HepG2 (cell line): ENCODE measurements around the gene NT5DC2. TPM values are rescaled to one million over a fixed set of nuclear protein-coding genes. Genes with fewer than 3 reads are reported as not detected.

Experiments
- ASH2L ChIP-seq: fragments of 300-600, 200-600 bp; sonication (generic); IDR thresholded peaks from 2 replicates; pipeline ENCODE4 v1.7.0; 2017; ENCODE audit warnings: low read depth, mild to moderate bottlenecking, moderate library complexity, mixed read lengths, low read length; ENCODE audit not compliant: insufficient read length
- CBX2 ChIP-seq, 2 experiments: fragments of 200-600 bp in 1 of 2; sonication (generic); formaldehyde crosslinking in 1 of 2; IDR thresholded peaks; 2 replicates each; pipeline versions ENCODE4 v1.7.0 to v1.8.1; 2018 to 2022; ENCODE audit warnings: low read depth in 2 of 2, low read length in 1 of 2, mild to moderate bottlenecking in 1 of 2, missing genetic modification reagents in 1 of 2
- DPF2 ChIP-seq: sonication (generic); formaldehyde crosslinking; IDR thresholded peaks from 2 replicates; pipeline ENCODE4 v1.4.0; 2020; ENCODE audit warnings: mild to moderate bottlenecking, low read depth, missing genetic modification reagents, borderline replicate concordance
- DR1 ChIP-seq: sonication (generic); formaldehyde crosslinking; IDR thresholded peaks from 2 replicates; pipeline ENCODE4 v1.8.0; 2021; ENCODE audit warnings: mild to moderate bottlenecking, missing genetic modification reagents, inconsistent platforms
- KAT2B ChIP-seq: fragments of 150-350 bp; IDR thresholded peaks from 2 replicates; pipeline ENCODE4 v1.6.1; 2014; ENCODE audit warnings: low read depth, low read length, borderline replicate concordance
- KDM2A ChIP-seq: sonication (generic); formaldehyde crosslinking; IDR thresholded peaks from 2 replicates; pipeline ENCODE4 v1.4.0; 2020; ENCODE audit warnings: low read depth, missing genetic modification reagents, borderline replicate concordance
- MXI1 ChIP-seq: IDR thresholded peaks from 3 replicates; pipeline ENCODE4 v1.6.1; 2012; ENCODE audit warnings: low read depth, low read length, inconsistent platforms, borderline replicate concordance
- NFYC ChIP-seq: IDR thresholded peaks from 2 replicates; pipeline ENCODE4 v1.6.1; 2016; ENCODE audit warnings: missing genetic modification reagents, missing compliant biosample characterization
- RBM39 ChIP-seq: fragments of 200-400 bp; formaldehyde crosslinking; IDR thresholded peaks from one replicate; pipeline ENCODE4 v1.6.1; 2018; ENCODE audit warnings: antibody characterized with exemption, mild to moderate bottlenecking, low read depth, low read length; ENCODE audit not compliant: poor library complexity, severe bottlenecking
- SIX4 ChIP-seq: sonication (generic); formaldehyde crosslinking; IDR thresholded peaks from 2 replicates; pipeline ENCODE4 v1.4.0; 2020; ENCODE audit warnings: missing genetic modification reagents
- SP140L ChIP-seq: sonication (generic); formaldehyde crosslinking; IDR thresholded peaks from 2 replicates; pipeline ENCODE4 v1.4.0; 2020; ENCODE audit warnings: missing genetic modification reagents, borderline replicate concordance
- SRSF9 ChIP-seq: fragments of 200-400 bp; formaldehyde crosslinking; IDR thresholded peaks from 2 replicates; pipeline ENCODE4 v1.6.1; 2018; ENCODE audit warnings: borderline replicate concordance, mild to moderate bottlenecking, low read depth, low read length; ENCODE audit not compliant: insufficient read depth, poor library complexity, severe bottlenecking
- STAT5B ChIP-seq: sonication (generic); formaldehyde crosslinking; IDR thresholded peaks from 2 replicates; pipeline ENCODE4 v1.4.0; 2020; ENCODE audit warnings: missing genetic modification reagents
- ZNF124 ChIP-seq: sonication (generic); formaldehyde crosslinking; IDR thresholded peaks from 2 replicates; pipeline ENCODE4 v1.4.0; 2020; ENCODE audit warnings: missing genetic modification reagents
- ZNF205 ChIP-seq: IDR thresholded peaks from 2 replicates; pipeline ENCODE4 v1.6.1; 2018; ENCODE audit warnings: missing biosample characterization, missing genetic modification reagents
- ZNF251 ChIP-seq: sonication (generic); formaldehyde crosslinking; IDR thresholded peaks from 2 replicates; pipeline ENCODE4 v1.9.0; 2021; ENCODE audit warnings: mild to moderate bottlenecking, missing genetic modification reagents
- ZNF430 ChIP-seq: sonication (generic); formaldehyde crosslinking; IDR thresholded peaks from 2 replicates; pipeline ENCODE4 v1.9.0; 2021; ENCODE audit warnings: mild to moderate bottlenecking, missing genetic modification reagents
- polyA plus RNA-seq, 8 experiments: library from polyadenylated mRNA; depleted of rRNA in 3 of 8; stranded (reverse) in 7 of 8; unstranded in 1 of 8; fragments of >200 nt; fragmentation: Illumina TruSeq in 4 of 8; extraction: Trizol in 4 of 8; gene quantifications; 2 replicates each; pipeline versions ENCODE4 v1.2.1 to v1.2.3, GENCODE V29; 2011 to 2016; ENCODE audit warnings: low read depth in 4 of 8, missing spikeins in 1 of 8, mixed read lengths in 1 of 8; ENCODE audit not compliant: insufficient read depth in 1 of 8
- total RNA-seq, 5 experiments: library from RNA; depleted of rRNA; stranded (reverse); fragments of >200 nt; fragmentation: Illumina TruSeq; extraction: Trizol; gene quantifications; 2 replicates each; pipeline ENCODE4 v1.2.3, GENCODE V29; 2016; ENCODE audit warnings: low read depth in 1 of 5
- TF ChIP-seq, protein P1 (sequence below): IDR thresholded peaks from 2 replicates; pipeline ENCODE4 v1.6.1; 2016
- TF ChIP-seq, protein P2 (sequence below): sonication (generic); formaldehyde crosslinking; IDR thresholded peaks from 2 replicates; pipeline ENCODE4 v1.5.0; 2020; ENCODE audit warnings: missing genetic modification reagents
- TF ChIP-seq, protein P3 (sequence below): sonication (generic); formaldehyde crosslinking; IDR thresholded peaks from 2 replicates; pipeline ENCODE4 v1.5.0; 2020; ENCODE audit warnings: mild to moderate bottlenecking, missing genetic modification reagents
- TF ChIP-seq, protein P4 (sequence below): sonication (generic); formaldehyde crosslinking; conservative IDR thresholded peaks from 2 replicates; pipeline ENCODE4 v1.8.1; 2023; ENCODE audit warnings: missing genetic modification reagents
- TF ChIP-seq, protein P5 (sequence below), 2 experiments: sonication (generic) in 1 of 2; formaldehyde crosslinking in 1 of 2; IDR thresholded peaks; 2 replicates each; pipeline versions ENCODE4 v1.4.0 to v1.6.1; 2018 to 2020; ENCODE audit warnings: missing genetic modification reagents in 2 of 2, borderline replicate concordance in 1 of 2, low read depth in 1 of 2, mild to moderate bottlenecking in 1 of 2, missing biosample characterization in 1 of 2

Gene NT5DC2
- total and polyA plus RNA-seq, 2 of the 13 experiments (the other 11 are each of a cell fraction or from before 2014, with no cell fraction given), result 131 to 240 TPM

DNA sequence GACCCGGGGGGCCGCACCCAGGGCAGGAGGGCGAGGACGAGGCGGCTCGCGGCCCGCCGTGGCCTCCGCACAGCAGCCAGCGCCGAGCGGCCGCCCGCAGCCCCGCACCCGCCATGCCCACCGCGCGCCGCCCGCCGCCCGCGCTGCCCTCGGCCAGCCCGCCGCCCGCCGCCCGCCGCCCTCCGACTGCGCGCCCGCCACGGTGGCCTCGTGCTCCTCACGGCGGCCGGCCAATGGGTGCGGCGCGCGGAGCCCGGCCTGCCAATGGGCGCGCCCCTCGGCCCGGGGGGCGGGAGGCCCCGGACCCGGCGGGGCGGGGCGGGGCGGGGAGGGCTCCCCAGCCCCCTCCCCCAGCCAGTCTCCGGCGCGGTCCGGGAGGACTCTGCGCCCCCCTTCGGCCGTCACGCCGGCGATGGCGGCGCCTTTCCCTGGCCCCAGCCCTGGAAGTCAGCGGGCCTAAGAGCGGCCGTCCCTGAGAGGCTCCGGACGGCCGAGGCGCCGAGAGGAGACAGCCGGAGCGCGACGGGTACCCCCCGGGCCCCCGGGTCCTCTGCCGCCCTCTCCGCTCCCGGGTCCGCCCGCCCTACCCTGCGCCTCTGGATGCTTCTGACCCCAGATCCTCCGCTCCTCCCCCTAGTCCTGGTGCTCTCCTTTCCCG lies at the start of gene NT5DC2 (continued):
- TF ChIP-seq SP140L (CRISPR knock-in tag), result no peak
- peak; percentile 57 for TF ChIP-seq NFYC (CRISPR knock-in tag)
- no peak for TF ChIP-seq ZNF124
- no peak for TF ChIP-seq ZNF205 (CRISPR knock-in tag)
- TF ChIP-seq MXI1, result peak; percentile 23; the same call in 1 of the 3 replicates
- peak; percentile 39 for TF ChIP-seq RBM39
- TF ChIP-seq, protein P1, sequence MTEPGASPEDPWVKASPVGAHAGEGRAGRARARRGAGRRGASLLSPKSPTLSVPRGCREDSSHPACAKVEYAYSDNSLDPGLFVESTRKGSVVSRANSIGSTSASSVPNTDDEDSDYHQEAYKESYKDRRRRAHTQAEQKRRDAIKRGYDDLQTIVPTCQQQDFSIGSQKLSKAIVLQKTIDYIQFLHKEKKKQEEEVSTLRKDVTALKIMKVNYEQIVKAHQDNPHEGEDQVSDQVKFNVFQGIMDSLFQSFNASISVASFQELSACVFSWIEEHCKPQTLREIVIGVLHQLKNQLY (CRISPR knock-in tag), result no peak
- peak; percentile 90 for TF ChIP-seq ZNF430 (CRISPR knock-in tag)
- no peak for TF ChIP-seq SRSF9
- no peak for TF ChIP-seq CBX2 (IDR thresholded peaks at IDR 0.05; ENCODE audit: low read depth, low read length)
- no peak for TF ChIP-seq CBX2 (CRISPR knock-in tag; IDR thresholded peaks at IDR 0.05; ENCODE audit: low read depth)
- no peak for TF ChIP-seq ZNF251 (CRISPR knock-in tag)
- no peak for TF ChIP-seq SIX4
- TF ChIP-seq, protein P2, sequence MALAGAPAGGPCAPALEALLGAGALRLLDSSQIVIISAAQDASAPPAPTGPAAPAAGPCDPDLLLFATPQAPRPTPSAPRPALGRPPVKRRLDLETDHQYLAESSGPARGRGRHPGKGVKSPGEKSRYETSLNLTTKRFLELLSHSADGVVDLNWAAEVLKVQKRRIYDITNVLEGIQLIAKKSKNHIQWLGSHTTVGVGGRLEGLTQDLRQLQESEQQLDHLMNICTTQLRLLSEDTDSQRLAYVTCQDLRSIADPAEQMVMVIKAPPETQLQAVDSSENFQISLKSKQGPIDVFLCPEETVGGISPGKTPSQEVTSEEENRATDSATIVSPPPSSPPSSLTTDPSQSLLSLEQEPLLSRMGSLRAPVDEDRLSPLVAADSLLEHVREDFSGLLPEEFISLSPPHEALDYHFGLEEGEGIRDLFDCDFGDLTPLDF (CRISPR knock-in tag), result no peak
- TF ChIP-seq KAT2B, result no peak
- no peak for TF ChIP-seq DPF2
- TF ChIP-seq, protein P3, sequence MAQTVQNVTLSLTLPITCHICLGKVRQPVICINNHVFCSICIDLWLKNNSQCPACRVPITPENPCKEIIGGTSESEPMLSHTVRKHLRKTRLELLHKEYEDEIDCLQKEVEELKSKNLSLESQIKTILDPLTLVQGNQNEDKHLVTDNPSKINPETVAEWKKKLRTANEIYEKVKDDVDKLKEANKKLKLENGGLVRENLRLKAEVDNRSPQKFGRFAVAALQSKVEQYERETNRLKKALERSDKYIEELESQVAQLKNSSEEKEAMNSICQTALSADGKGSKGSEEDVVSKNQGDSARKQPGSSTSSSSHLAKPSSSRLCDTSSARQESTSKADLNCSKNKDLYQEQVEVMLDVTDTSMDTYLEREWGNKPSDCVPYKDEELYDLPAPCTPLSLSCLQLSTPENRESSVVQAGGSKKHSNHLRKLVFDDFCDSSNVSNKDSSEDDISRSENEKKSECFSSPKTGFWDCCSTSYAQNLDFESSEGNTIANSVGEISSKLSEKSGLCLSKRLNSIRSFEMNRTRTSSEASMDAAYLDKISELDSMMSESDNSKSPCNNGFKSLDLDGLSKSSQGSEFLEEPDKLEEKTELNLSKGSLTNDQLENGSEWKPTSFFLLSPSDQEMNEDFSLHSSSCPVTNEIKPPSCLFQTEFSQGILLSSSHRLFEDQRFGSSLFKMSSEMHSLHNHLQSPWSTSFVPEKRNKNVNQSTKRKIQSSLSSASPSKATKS (CRISPR knock-in tag), result no peak
- TF ChIP-seq KDM2A (CRISPR knock-in tag), result no peak; the same call in 1 of the 2 replicates
- no peak for TF ChIP-seq STAT5B (CRISPR knock-in tag)
- no peak for TF ChIP-seq DR1 (CRISPR knock-in tag)
- TF ChIP-seq, protein P4, sequence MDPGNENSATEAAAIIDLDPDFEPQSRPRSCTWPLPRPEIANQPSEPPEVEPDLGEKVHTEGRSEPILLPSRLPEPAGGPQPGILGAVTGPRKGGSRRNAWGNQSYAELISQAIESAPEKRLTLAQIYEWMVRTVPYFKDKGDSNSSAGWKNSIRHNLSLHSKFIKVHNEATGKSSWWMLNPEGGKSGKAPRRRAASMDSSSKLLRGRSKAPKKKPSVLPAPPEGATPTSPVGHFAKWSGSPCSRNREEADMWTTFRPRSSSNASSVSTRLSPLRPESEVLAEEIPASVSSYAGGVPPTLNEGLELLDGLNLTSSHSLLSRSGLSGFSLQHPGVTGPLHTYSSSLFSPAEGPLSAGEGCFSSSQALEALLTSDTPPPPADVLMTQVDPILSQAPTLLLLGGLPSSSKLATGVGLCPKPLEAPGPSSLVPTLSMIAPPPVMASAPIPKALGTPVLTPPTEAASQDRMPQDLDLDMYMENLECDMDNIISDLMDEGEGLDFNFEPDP, result 0 out of 2 replicates have a peak, but pooled peaks have one; percentile 72
- TF ChIP-seq, protein P5, sequence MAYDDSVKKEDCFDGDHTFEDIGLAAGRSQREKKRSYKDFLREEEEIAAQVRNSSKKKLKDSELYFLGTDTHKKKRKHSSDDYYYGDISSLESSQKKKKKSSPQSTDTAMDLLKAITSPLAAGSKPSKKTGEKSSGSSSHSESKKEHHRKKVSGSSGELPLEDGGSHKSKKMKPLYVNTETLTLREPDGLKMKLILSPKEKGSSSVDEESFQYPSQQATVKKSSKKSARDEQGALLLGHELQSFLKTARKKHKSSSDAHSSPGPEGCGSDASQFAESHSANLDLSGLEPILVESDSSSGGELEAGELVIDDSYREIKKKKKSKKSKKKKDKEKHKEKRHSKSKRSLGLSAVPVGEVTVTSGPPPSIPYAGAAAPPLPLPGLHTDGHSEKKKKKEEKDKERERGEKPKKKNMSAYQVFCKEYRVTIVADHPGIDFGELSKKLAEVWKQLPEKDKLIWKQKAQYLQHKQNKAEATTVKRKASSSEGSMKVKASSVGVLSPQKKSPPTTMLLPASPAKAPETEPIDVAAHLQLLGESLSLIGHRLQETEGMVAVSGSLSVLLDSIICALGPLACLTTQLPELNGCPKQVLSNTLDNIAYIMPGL (CRISPR knock-in tag; IDR thresholded peaks at IDR 0.05; ENCODE audit: borderline replicate concordance in 1 of 2, low read depth in 1 of 2), result no peak
- no peak for TF ChIP-seq ASH2L
